ENCODE measurements around the gene RTP5.

The RTP5 gene

GRCh38 chr2:241866790-241867645 lies 2.5 kb upstream of the RTP5 start:
- in situ Hi-C loops (cut with MboI; ENCODE audit: low sequenced_read_pairs, unreplicated experiment) = no loop called here
- TF ChIP-seq CTCF (IDR thresholded peaks at IDR 0.05; ENCODE audit: borderline replicate concordance, control extremely low read depth, extremely low read depth, insufficient read depth, missing control alignments) = no peak
- no peak for DNase-seq (ENCODE audit: low spot score)

GRCh38 chr2:241867776-241868420 lies 1.6 kb upstream of the RTP5 start:
- in situ Hi-C loops (cut with MboI; ENCODE audit: low sequenced_read_pairs, unreplicated experiment) = no loop called here
- no peak for DNase-seq (ENCODE audit: low spot score)
- TF ChIP-seq CTCF (IDR thresholded peaks at IDR 0.05; ENCODE audit: borderline replicate concordance, control extremely low read depth, extremely low read depth, insufficient read depth, missing control alignments) = no peak

- TF ChIP-seq CTCF (IDR thresholded peaks at IDR 0.05; ENCODE audit: borderline replicate concordance, control extremely low read depth, extremely low read depth, insufficient read depth, missing control alignments) = no peak
- in situ Hi-C loops (cut with MboI; ENCODE audit: low sequenced_read_pairs, unreplicated experiment) = no loop called here
- no peak for DNase-seq (ENCODE audit: low spot score)
Measured at GRCh38 chr2:241868661-241869081, 858 bp upstream of the RTP5 start.

GRCh38 chr2:241870081-241870541 lies 582 bp downstream of the RTP5 start:
- in situ Hi-C loops (cut with MboI; ENCODE audit: low sequenced_read_pairs, unreplicated experiment) = loop anchor here (10.0 kb wide), 1 partner anchor 135 kb away; the partner anchor contains the start of gene D2HGDH
- no peak for TF ChIP-seq CTCF (IDR thresholded peaks at IDR 0.05; ENCODE audit: borderline replicate concordance, control extremely low read depth, extremely low read depth, insufficient read depth, missing control alignments)

GRCh38 chr2:241870611-241871537 lies 1.3 kb downstream of the RTP5 start:
- no peak for DNase-seq (ENCODE audit: low spot score)
- no peak for TF ChIP-seq CTCF (IDR thresholded peaks at IDR 0.05; ENCODE audit: borderline replicate concordance, control extremely low read depth, extremely low read depth, insufficient read depth, missing control alignments)
- in situ Hi-C loops (cut with MboI; ENCODE audit: low sequenced_read_pairs, unreplicated experiment) = loop anchor here (10.0 kb wide), 1 partner anchor 136 kb away; the partner anchor contains the start of gene D2HGDH

More at GRCh38 chr2:241870081-241870541, 582 bp downstream of the RTP5 start:
- no peak for DNase-seq (ENCODE audit: low spot score)

Measured in GM13976 (cell line).